HepG2 (cell line): Measurements from ENCODE around the gene DENND1C. TPM values are rescaled to one million over a fixed set of nuclear protein-coding genes. Genes with fewer than 3 reads are reported as not detected.
A peak's percentile ranks its signal among the peaks of the same experiment; 100 is the strongest.

Source experiments
- ATAC-seq: fragments of 200-7000 bp; cut with Tn5 transposase; 3 replicates; pipeline ENCODE4 v1.9.1; 2020; ENCODE audit warnings: mild to moderate bottlenecking, moderate library complexity
- BruUV-seq: library from RNA; stranded (reverse); fragments of 400-500 nt; replicated peaks from 2 replicates; lab custom pipeline; 2021; lab: Mats Ljungman, UMichigan
- CTCF ChIA-PET: fragments of 300-600 bp; formaldehyde crosslinking; extraction: SDS; loops from one replicate; lab custom pipeline; 2021; ENCODE audit warnings: low total read pairs, inconsistent platforms, low intra/inter-chr PET ratio; lab: Yijun Ruan, JAX
- POLR2A ChIA-PET: fragments of 350-600 bp; sonication (Branson Sonifier 250); formaldehyde crosslinking; loops from one replicate; lab custom pipeline; 2020; ENCODE audit warnings: antibody characterized with exemption, inconsistent platforms; lab: Yijun Ruan, JAX
- DNase-seq: peaks from one replicate; pipeline ENCODE4 v3.0.0-alpha.2; 2015; ENCODE audit warnings: low spot score
- FAIRE-seq: peaks from 3 replicates; lab custom pipeline; 2011; peaks lifted over from hg19 to GRCh38; lab: Jason Lieb, UNC
- H2AFZ ChIP-seq: one replicate; pipeline ENCODE4 v1.6.1; 2011; ENCODE audit warnings: low read length, inconsistent platforms
- H3K27ac ChIP-seq: fragments of 300-600 bp; 3 replicates; pipeline ENCODE4 v1.8.0; 2011; ENCODE audit warnings: mixed run types, mild to moderate bottlenecking, mixed read lengths, low read length, inconsistent platforms; ENCODE audit not compliant: insufficient read depth; ENCODE audit errors: extremely low read length
- H3K27me3 ChIP-seq, 2 experiments: fragments of 200-600 bp in 1 of 2; 2 replicates in 1 of 2; 3 replicates in 1 of 2; pipeline versions ENCODE4 v1.6.0 to v1.8.0; 2011; ENCODE audit warnings: low read length in 2 of 2, mild to moderate bottlenecking in 2 of 2, moderate library complexity in 2 of 2, inconsistent platforms in 1 of 2; ENCODE audit not compliant: insufficient read depth in 2 of 2, control insufficient read depth in 1 of 2
- H3K36me3 ChIP-seq, 2 experiments: fragments of 200-600 bp in 1 of 2; replicated peaks in 1 of 2; 2 replicates in 1 of 2; 3 replicates in 1 of 2; pipeline versions ENCODE4 v1.5.1 to v1.8.0; 2011; ENCODE audit warnings: low read length in 2 of 2, inconsistent platforms in 1 of 2; ENCODE audit not compliant: insufficient read depth in 2 of 2, control insufficient read depth in 1 of 2
- H3K4me1 ChIP-seq: 2 replicates; pipeline ENCODE4 v1.5.1; 2012; ENCODE audit warnings: low read length, inconsistent platforms; ENCODE audit not compliant: insufficient read depth
- H3K4me2 ChIP-seq: 2 replicates; pipeline ENCODE4 v1.6.0; 2011; ENCODE audit warnings: low read depth, low read length, inconsistent platforms
- H3K4me3 ChIP-seq, 3 experiments: fragments of 200-600 bp in 1 of 3; sonication (generic), shearing (Covaris generic) in 1 of 3; replicated peaks in 1 of 3; 2 replicates each; pipeline ENCODE4 v1.5.1; 2011 to 2016; ENCODE audit warnings: low read length in 3 of 3, inconsistent platforms in 2 of 3, low read depth in 2 of 3, mild to moderate bottlenecking in 2 of 3, control low read depth in 1 of 3, mixed read lengths in 1 of 3; ENCODE audit not compliant: insufficient read depth in 1 of 3
- H3K79me2 ChIP-seq: one replicate; pipeline ENCODE4 v1.6.1; 2011; ENCODE audit warnings: low read length, inconsistent platforms; ENCODE audit not compliant: insufficient read depth
- H3K9ac ChIP-seq: 2 replicates; pipeline ENCODE4 v1.6.0; 2011; ENCODE audit warnings: mild to moderate bottlenecking, low read depth, low read length, inconsistent platforms; ENCODE audit not compliant: insufficient read depth
- H3K9me3 ChIP-seq: 2 replicates; pipeline ENCODE4 v1.5.1; 2012; ENCODE audit warnings: mild to moderate bottlenecking, low read length
- H4K20me1 ChIP-seq: 2 replicates; pipeline ENCODE4 v1.6.0; 2011; ENCODE audit warnings: inconsistent platforms, mild to moderate bottlenecking, low read length, moderate library complexity; ENCODE audit not compliant: insufficient read depth
- KDM6A ChIP-seq: IDR thresholded peaks from 2 replicates; pipeline ENCODE4 v1.6.1; 2016; ENCODE audit warnings: low read depth
- KMT2B ChIP-seq: IDR thresholded peaks from 2 replicates; pipeline ENCODE4 v1.6.1; 2016; ENCODE audit warnings: missing genetic modification reagents, missing compliant biosample characterization
- TBX2 ChIP-seq: sonication (generic); formaldehyde crosslinking; IDR thresholded peaks from 2 replicates; pipeline ENCODE4 v1.5.0; 2020; ENCODE audit warnings: missing genetic modification reagents, mild to moderate bottlenecking, borderline replicate concordance
- YY1 ChIP-seq: IDR thresholded peaks from 2 replicates; pipeline ENCODE4 v1.6.1; 2011; ENCODE audit warnings: low read length, low read depth, moderate library complexity, mild to moderate bottlenecking; ENCODE audit not compliant: insufficient read depth, insufficient replicate concordance
- ZNF329 ChIP-seq: sonication (generic); formaldehyde crosslinking; IDR thresholded peaks from 2 replicates; pipeline ENCODE4 v1.9.0; 2021; ENCODE audit warnings: low read depth, mild to moderate bottlenecking, missing genetic modification reagents
- ZNF792 ChIP-seq: IDR thresholded peaks from 2 replicates; pipeline ENCODE4 v1.6.1; 2016
- WGBS: methylation state at CpG from one replicate; pipeline ENCODE4 v1.1.6; 2017; ENCODE audit warnings: low lambda C conversion rate; 5-methylcytosine and 5-hydroxymethylcytosine counted together
- in situ Hi-C: cut with HindIII; loops from 2 replicates; pipeline ENCODE4 v1.10.0; 2017; ENCODE audit warnings: low pct_unique_long_range_greater_than_20kb; ENCODE audit not compliant: extremely low pct_ligation_motif_present
- intact Hi-C: fragments of 100-400 bp; cut with micrococcal nuclease; formaldehyde crosslinking; loops from one replicate; pipeline ENCODE4 v1.10.0; 2022; ENCODE audit not compliant: unreplicated experiment
- polyA plus RNA-seq, 8 experiments: library from polyadenylated mRNA; depleted of rRNA in 3 of 8; stranded (reverse) in 7 of 8; unstranded in 1 of 8; fragments of >200 nt; fragmentation: Illumina TruSeq in 4 of 8; extraction: Trizol in 4 of 8; gene quantifications; 2 replicates each; pipeline versions ENCODE4 v1.2.1 to v1.2.3, GENCODE V29; 2011 to 2016; ENCODE audit warnings: low read depth in 4 of 8, missing spikeins in 1 of 8, mixed read lengths in 1 of 8; ENCODE audit not compliant: insufficient read depth in 1 of 8
- total RNA-seq, 5 experiments: library from RNA; depleted of rRNA; stranded (reverse); fragments of >200 nt; fragmentation: Illumina TruSeq; extraction: Trizol; gene quantifications; 2 replicates each; pipeline ENCODE4 v1.2.3, GENCODE V29; 2016; ENCODE audit warnings: low read depth in 1 of 5
- TF ChIP-seq, protein P1 (sequence below): sonication (generic); formaldehyde crosslinking; IDR thresholded peaks from 2 replicates; pipeline ENCODE4 v1.4.0; 2020; ENCODE audit warnings: mild to moderate bottlenecking, missing genetic modification reagents, borderline replicate concordance
- TF ChIP-seq, protein P2 (sequence below): IDR thresholded peaks from 2 replicates; pipeline ENCODE4 v1.6.1; 2016
- TF ChIP-seq, protein P3 (sequence below): sonication (generic); formaldehyde crosslinking; IDR thresholded peaks from 2 replicates; pipeline ENCODE4 v1.5.1; 2020; ENCODE audit warnings: mild to moderate bottlenecking, missing genetic modification reagents, moderate library complexity

DENND1C gene
- total and polyA plus RNA-seq, 2 of the 13 experiments (the other 11 are each of a cell fraction or from before 2014, with no cell fraction given) = 0.04 to 0.73 TPM

DNA sequence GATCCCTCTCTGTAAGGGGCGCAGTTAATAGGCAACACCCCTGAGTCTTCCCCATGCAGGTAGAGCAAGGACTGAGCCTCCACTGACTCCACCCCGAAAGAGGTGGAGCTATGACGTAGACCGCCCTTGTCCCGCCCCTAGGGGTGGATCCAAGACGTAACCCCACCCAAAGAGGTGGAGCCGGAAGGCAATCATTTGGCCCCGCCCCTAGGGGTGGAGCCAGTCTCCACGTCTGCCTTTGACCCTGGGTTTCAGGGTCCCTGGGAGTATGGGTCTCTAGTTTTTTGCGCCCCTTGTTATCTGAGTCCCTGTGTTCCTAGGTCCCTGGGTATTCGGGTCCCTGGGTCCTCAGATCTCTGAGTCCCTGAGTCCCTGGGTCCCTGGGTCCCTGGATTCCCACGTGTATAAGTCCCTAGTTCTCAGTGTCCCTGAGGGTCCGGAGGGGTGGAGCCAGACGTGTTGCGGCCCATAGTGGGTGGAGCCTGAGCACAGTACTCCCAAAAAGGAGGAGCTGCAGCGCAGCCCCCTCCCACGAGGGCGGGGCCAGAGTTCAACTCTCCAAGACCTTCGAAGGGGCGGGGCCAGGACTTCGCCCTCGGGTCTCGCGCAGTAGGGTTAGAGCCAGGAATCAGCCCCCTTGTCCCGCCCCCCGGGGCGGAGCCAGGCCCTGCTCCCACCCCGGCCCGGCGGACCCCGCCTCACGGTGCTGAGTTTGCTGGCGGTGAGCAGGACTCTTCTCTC is 5.3 kb downstream of the DENND1C start (continued):
- TF ChIP-seq, protein P1, sequence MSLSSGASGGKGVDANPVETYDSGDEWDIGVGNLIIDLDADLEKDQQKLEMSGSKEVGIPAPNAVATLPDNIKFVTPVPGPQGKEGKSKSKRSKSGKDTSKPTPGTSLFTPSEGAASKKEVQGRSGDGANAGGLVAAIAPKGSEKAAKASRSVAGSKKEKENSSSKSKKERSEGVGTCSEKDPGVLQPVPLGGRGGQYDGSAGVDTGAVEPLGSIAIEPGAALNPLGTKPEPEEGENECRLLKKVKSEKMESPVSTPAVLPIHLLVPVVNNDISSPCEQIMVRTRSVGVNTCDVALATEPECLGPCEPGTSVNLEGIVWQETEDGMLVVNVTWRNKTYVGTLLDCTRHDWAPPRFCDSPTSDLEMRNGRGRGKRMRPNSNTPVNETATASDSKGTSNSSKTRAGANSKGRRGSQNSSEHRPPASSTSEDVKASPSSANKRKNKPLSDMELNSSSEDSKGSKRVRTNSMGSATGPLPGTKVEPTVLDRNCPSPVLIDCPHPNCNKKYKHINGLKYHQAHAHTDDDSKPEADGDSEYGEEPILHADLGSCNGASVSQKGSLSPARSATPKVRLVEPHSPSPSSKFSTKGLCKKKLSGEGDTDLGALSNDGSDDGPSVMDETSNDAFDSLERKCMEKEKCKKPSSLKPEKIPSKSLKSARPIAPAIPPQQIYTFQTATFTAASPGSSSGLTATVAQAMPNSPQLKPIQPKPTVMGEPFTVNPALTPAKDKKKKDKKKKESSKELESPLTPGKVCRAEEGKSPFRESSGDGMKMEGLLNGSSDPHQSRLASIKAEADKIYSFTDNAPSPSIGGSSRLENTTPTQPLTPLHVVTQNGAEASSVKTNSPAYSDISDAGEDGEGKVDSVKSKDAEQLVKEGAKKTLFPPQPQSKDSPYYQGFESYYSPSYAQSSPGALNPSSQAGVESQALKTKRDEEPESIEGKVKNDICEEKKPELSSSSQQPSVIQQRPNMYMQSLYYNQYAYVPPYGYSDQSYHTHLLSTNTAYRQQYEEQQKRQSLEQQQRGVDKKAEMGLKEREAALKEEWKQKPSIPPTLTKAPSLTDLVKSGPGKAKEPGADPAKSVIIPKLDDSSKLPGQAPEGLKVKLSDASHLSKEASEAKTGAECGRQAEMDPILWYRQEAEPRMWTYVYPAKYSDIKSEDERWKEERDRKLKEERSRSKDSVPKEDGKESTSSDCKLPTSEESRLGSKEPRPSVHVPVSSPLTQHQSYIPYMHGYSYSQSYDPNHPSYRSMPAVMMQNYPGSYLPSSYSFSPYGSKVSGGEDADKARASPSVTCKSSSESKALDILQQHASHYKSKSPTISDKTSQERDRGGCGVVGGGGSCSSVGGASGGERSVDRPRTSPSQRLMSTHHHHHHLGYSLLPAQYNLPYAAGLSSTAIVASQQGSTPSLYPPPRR = no peak
- TF ChIP-seq TBX2 (CRISPR knock-in tag) (peak; percentile 28; the same call in 1 of the 2 replicates), KDM6A (CRISPR knock-in tag) (no peak)

DNA sequence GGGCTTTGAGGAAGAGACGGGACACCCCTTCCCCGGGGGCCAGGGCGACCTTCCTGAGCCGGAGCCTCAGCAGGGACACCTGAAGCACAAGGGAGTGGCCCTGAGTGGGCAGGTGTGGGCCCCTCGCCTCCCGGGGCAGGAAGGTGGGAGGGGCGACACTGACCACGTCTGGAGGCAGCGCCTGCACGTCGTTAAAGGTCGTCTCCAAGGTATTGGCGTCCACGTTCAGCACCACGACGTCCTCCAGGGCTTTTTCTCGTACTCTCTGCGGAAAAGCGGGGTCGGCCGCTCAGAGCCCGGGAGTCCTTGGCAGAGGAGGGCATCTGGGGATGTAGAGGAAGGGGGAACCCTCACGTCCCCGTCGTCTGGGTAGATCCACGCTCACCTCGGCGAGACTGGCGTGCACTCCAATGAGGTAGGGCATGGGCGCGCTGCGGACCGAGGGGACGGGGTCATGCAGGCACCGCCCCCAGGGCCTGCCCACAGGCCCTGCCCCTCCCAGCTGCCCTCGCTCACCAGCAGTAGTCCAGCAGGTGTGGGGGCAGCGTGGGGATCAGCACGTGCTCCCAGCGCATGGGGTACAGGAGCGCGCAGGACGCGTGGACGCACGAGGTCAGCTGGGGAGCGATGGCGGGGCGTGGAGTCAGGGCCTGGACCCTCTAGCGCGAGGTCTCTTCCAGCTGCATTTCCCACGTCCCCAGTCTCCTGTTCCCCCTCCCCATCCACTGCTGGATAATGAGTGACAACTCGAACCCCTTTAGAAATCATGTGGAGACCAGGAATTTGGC is 6.1 kb downstream of the DENND1C start:
- Histone ChIP-seq H3K9me3 (no peaks in the 10 kb centered on the region), H3K4me2 (peak overlapping the region; percentile 66), H3K27me3 (peaks cover 2 to 16% of the 10 kb centered on the region in 2 experiments; a peak in 3 of 5 replicates), H3K36me3 (no peaks in the 10 kb centered on the region), H3K79me2 (no peaks in the 10 kb centered on the region), H3K4me1 (peaks cover 22% of the 10 kb centered on the region; the same call in 1 of the 2 replicates), H3K9ac (no peak overlapping the region), H3K27ac (no peak overlapping the region), H3K4me3 (peak overlapping the region in 1 of 3 experiments; percentile 52; a peak in 1 of 6 replicates), H2AFZ (no peak overlapping the region), H4K20me1 (no peaks in the 10 kb centered on the region)
- FAIRE-seq = no peak
- intact Hi-C loops (no loop called here), in situ Hi-C loops (no loop called here)
- 86% methylated on average over 41 of the region's 52 CpGs for WGBS
- BruUV-seq = no TSS peak
- POLR2A ChIA-PET = interaction anchor here (1.3 to 1.4 kb wide), 4 partner anchors 10 to 594 kb away, joined by 3 to 13 read pairs (median 4); partner anchors contain the start of genes CRB3 and SLC25A23
- CTCF ChIA-PET = no interaction called here
- no peak for ATAC-seq
- no peak for DNase-seq
- TF ChIP-seq, protein P2, sequence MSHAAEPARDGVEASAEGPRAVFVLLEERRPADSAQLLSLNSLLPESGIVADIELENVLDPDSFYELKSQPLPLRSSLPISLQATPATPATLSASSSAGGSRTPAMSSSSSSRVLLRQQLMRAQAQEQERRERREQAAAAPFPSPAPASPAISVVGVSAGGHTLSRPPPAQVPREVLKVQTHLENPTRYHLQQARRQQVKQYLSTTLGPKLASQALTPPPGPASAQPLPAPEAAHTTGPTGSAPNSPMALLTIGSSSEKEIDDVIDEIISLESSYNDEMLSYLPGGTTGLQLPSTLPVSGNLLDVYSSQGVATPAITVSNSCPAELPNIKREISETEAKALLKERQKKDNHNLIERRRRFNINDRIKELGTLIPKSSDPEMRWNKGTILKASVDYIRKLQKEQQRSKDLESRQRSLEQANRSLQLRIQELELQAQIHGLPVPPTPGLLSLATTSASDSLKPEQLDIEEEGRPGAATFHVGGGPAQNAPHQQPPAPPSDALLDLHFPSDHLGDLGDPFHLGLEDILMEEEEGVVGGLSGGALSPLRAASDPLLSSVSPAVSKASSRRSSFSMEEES (CRISPR knock-in tag) = no peak
- TF ChIP-seq ZNF792 (CRISPR knock-in tag) = no peak
- no peak for TF ChIP-seq YY1
- TF ChIP-seq, protein P3, sequence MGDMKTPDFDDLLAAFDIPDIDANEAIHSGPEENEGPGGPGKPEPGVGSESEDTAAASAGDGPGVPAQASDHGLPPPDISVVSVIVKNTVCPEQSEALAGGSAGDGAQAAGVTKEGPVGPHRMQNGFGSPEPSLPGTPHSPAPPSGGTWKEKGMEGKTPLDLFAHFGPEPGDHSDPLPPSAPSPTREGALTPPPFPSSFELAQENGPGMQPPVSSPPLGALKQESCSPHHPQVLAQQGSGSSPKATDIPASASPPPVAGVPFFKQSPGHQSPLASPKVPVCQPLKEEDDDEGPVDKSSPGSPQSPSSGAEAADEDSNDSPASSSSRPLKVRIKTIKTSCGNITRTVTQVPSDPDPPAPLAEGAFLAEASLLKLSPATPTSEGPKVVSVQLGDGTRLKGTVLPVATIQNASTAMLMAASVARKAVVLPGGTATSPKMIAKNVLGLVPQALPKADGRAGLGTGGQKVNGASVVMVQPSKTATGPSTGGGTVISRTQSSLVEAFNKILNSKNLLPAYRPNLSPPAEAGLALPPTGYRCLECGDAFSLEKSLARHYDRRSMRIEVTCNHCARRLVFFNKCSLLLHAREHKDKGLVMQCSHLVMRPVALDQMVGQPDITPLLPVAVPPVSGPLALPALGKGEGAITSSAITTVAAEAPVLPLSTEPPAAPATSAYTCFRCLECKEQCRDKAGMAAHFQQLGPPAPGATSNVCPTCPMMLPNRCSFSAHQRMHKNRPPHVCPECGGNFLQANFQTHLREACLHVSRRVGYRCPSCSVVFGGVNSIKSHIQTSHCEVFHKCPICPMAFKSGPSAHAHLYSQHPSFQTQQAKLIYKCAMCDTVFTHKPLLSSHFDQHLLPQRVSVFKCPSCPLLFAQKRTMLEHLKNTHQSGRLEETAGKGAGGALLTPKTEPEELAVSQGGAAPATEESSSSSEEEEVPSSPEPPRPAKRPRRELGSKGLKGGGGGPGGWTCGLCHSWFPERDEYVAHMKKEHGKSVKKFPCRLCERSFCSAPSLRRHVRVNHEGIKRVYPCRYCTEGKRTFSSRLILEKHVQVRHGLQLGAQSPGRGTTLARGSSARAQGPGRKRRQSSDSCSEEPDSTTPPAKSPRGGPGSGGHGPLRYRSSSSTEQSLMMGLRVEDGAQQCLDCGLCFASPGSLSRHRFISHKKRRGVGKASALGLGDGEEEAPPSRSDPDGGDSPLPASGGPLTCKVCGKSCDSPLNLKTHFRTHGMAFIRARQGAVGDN (CRISPR knock-in tag) = no peak
- 0 out of 2 replicates have a peak, but pooled peaks have one; percentile 33 for TF ChIP-seq ZNF329 (CRISPR knock-in tag)
- no peak for TF ChIP-seq KMT2B
